Ascending aorta (tissue), 2 donors: ENCODE results near the gene ZNF426. TPM values are rescaled to one million over a fixed set of nuclear protein-coding genes. Genes with fewer than 3 reads are reported as not detected.

ENCODE experiments used
- DNase-seq, 2 donors: peaks; one replicate each; pipeline ENCODE4 v3.0.0-alpha.2; 2019; ENCODE audit warnings: low spot score in 2 of 2
- H3K27ac ChIP-seq, 2 donors: fragments of 200-600 bp; sonication (generic); one replicate each; pipeline ENCODE4 v1.5.1; 2016 to 2017; ENCODE audit warnings: mild to moderate bottlenecking in 1 of 2
- H3K27me3 ChIP-seq: fragments of 200-600 bp; sonication (generic); one replicate; pipeline ENCODE4 v1.5.1; 2017
- H3K36me3 ChIP-seq, 2 donors: fragments of 200-600 bp; sonication (generic); one replicate each; pipeline ENCODE4 v1.5.1; 2016
- H3K4me1 ChIP-seq, 2 donors: fragments of 200-600 bp; sonication (generic); one replicate each; pipeline ENCODE4 v1.5.1; 2016 to 2017; ENCODE audit warnings: mild to moderate bottlenecking in 1 of 2
- H3K4me3 ChIP-seq, 2 donors: fragments of 200-600 bp; sonication (generic); one replicate each; pipeline ENCODE4 v1.5.1; 2016 to 2017; ENCODE audit warnings: mild to moderate bottlenecking in 1 of 2
- H3K9me3 ChIP-seq, 2 donors: fragments of 200-600 bp; sonication (generic); one replicate each; pipeline ENCODE4 v1.5.1; 2016
- CTCF ChIP-seq, 3 experiments: fragments of 200-600 bp in 2 of 3; fragments of 450-650 bp in 1 of 3; sonication (generic) in 2 of 3; IDR thresholded peaks; one replicate each; pipeline ENCODE4 v1.5.1; 2016 to 2019; ENCODE audit warnings: antibody characterized with exemption in 3 of 3, mild to moderate bottlenecking in 1 of 3, moderate library complexity in 1 of 3
- intact Hi-C: fragments of 100-400 bp; cut with DNase I; formaldehyde crosslinking; loops from one replicate; pipeline ENCODE4 v1.15.1; 2023
- total RNA-seq: library from RNA; depleted of rRNA; stranded (reverse); fragments of >200 nt; gene quantifications from one replicate; pipeline ENCODE4 v1.1.0, GENCODE V29; 2016

Gene ZNF426
- total RNA-seq, 1 donor from 2014 or later, result 24.6 TPM

GRCh38 chr19:9500796-9501195, 37.6 kb downstream of the ZNF426 start:
- Histone ChIP-seq H3K9me3 (peaks cover 39 to 85% of the 10 kb centered on the region in 2 donors), H3K4me1 (no peaks in the 10 kb centered on the region), H3K4me3 (no peak overlapping the region), H3K27me3 (no peaks in the 10 kb centered on the region), H3K27ac (no peak overlapping the region), H3K36me3 (no peaks in the 10 kb centered on the region)
- intact Hi-C loops, result no loop called here
- DNase-seq, result no peak
- TF ChIP-seq CTCF (IDR thresholded peaks at IDR 0.05), result no peak

GRCh38 chr19:9498183-9498902, 40.1 kb downstream of the ZNF426 start, which contains the start of gene ZNF560:
Gene ZNF560, minus strand, starts transcription at chr19:9498616. Its CDS starts 23,303 bp downstream, at chr19:9475313.
- intact Hi-C loops, result no loop called here
- Histone ChIP-seq H3K4me1 (no peaks in the 10 kb centered on the region), H3K4me3 (no peak within 1 kb of the TSS), H3K27ac (no peak within 1 kb of the TSS), H3K27me3 (no peaks in the 10 kb centered on the region), H3K36me3 (no peaks in the 10 kb centered on the region), H3K9me3 (peaks cover 42 to 73% of the 10 kb centered on the region in 2 donors)
- no peak for DNase-seq
- no peak for TF ChIP-seq CTCF (IDR thresholded peaks at IDR 0.05)

- DNase-seq, result no peak
- no peak overlapping the region for H3K27ac ChIP-seq
- no peaks in the 10 kb centered on the region for H3K27me3 ChIP-seq
- peaks cover 25 to 36% of the 10 kb centered on the region in 2 donors for H3K9me3 ChIP-seq
- H3K4me3 ChIP-seq, result no peak overlapping the region
- H3K36me3 ChIP-seq, result no peaks in the 10 kb centered on the region
- TF ChIP-seq CTCF (IDR thresholded peaks at IDR 0.05), result no peak
- intact Hi-C loops, result no loop called here
- H3K4me1 ChIP-seq, result no peaks in the 10 kb centered on the region
Measured at GRCh38 chr19:9494096-9494495, 44.3 kb downstream of the ZNF426 start.

GRCh38 chr19:9487016-9487415, 51.4 kb downstream of the ZNF426 start:
- no peak overlapping the region for H3K27ac ChIP-seq
- intact Hi-C loops, result no loop called here
- no peaks in the 10 kb centered on the region for H3K27me3 ChIP-seq
- H3K9me3 ChIP-seq, result peaks cover 10 to 37% of the 10 kb centered on the region in 2 donors
- no peaks in the 10 kb centered on the region for H3K4me1 ChIP-seq
- H3K36me3 ChIP-seq, result no peaks in the 10 kb centered on the region
- no peak for DNase-seq
- H3K4me3 ChIP-seq, result no peak overlapping the region
- TF ChIP-seq CTCF (IDR thresholded peaks at IDR 0.05), result no peak

- no peaks in the 10 kb centered on the region for H3K27me3 ChIP-seq
- no peak overlapping the region for H3K4me3 ChIP-seq
- H3K4me1 ChIP-seq, result no peaks in the 10 kb centered on the region
- H3K27ac ChIP-seq, result no peak overlapping the region
- DNase-seq, result no peak
- TF ChIP-seq CTCF (IDR thresholded peaks at IDR 0.05), result no peak
- H3K9me3 ChIP-seq, result peaks cover 10 to 43% of the 10 kb centered on the region in 2 donors
- H3K36me3 ChIP-seq, result no peaks in the 10 kb centered on the region
- intact Hi-C loops, result no loop called here
Measured at GRCh38 chr19:9485140-9485539, 53.3 kb downstream of the ZNF426 start.
